ENCODE results near the gene RARS2.

The RARS2 gene

DNA sequence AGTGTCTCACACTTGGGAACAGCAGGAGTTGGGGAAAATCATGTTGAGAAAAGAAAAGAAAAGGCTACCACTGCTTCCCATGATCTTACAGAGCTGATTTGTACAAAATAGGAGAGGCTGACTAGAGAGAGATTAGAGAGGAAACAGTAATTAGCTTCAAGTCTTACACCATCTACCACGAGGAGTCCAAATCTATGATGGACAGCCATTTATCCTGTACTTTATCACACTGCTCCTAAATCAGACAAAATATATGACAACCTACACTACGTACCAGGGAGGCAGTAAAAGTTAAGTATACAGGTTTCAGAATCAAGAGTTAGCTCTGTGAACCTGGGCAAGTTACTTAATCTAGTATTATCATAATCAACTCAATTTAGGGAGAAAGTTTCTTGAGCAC, 38.0 kb downstream of the RARS2 start:
- no peaks in the 10 kb centered on the region for H3K27me3 Mint-ChIP-seq
- no peak overlapping the region for H3K4me3 Mint-ChIP-seq
- H3K9me3 Mint-ChIP-seq (ENCODE audit: low read depth), result no peaks in the 10 kb centered on the region
- peaks cover 16% of the 10 kb centered on the region for H3K36me3 Mint-ChIP-seq
- no peak overlapping the region for H3K27ac Mint-ChIP-seq
- H3K4me1 Mint-ChIP-seq (ENCODE audit: low read depth), result no peaks in the 10 kb centered on the region

DNA sequence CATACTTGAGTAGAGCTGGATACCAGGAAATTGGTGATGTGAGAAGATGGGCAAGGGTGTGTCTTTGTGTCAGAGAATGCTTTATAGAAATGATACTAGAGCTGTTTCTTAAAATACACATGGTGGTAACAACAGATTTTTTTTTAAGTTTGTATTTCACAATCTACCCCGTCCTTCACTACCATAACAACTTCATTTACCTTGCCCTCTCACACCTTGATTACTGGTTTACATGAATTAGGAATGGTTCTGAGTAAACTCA, 45.4 kb downstream of the RARS2 start:
- Mint-ChIP-seq H3K36me3 (peaks cover 34% of the 10 kb centered on the region), H3K4me1 (ENCODE audit: low read depth) (no peaks in the 10 kb centered on the region), H3K27me3 (no peaks in the 10 kb centered on the region), H3K9me3 (ENCODE audit: low read depth) (peaks cover 5% of the 10 kb centered on the region), H3K4me3 (no peak overlapping the region), H3K27ac (no peak overlapping the region)

DNA sequence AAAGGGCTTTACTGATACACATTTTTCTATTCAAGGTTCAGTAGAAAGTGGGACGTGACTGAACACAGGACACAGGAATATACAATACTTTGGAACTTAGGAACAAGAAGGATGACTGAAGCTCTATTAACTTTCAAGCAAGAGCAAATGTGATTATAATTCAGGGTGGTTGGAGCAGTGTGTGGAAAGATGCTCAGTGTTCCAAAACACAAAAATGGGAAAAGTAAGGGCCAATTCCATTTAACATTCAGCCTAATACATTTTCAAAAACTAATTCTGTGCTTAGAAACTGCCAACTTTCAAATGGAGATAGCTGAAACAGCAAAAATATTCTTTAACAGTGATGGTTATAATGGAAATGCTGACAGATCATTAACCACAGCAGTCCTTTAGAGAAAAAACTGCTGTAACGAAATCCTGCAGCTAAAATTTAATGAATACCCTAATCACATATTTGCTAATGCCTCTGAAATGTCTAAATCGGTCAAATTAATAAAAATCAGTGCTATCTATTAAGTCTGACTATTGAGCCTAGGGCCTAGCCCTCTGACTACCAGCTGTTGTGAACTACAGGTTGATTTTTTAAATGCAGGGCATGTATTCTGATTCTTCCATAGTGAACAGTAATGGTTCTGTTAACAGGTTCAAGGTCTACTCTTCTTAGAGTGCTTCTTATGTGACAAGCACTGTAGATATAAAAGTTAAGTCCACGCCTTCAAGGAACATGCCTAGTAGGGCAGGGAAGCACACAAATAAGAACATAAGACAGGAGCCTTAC, 45.9 kb downstream of the RARS2 start:
- Mint-ChIP-seq H3K4me3 (no peak overlapping the region), H3K27ac (no peak overlapping the region), H3K36me3 (peaks cover 36% of the 10 kb centered on the region), H3K9me3 (ENCODE audit: low read depth) (peaks cover 5% of the 10 kb centered on the region), H3K4me1 (ENCODE audit: low read depth) (no peaks in the 10 kb centered on the region), H3K27me3 (no peaks in the 10 kb centered on the region)

DNA sequence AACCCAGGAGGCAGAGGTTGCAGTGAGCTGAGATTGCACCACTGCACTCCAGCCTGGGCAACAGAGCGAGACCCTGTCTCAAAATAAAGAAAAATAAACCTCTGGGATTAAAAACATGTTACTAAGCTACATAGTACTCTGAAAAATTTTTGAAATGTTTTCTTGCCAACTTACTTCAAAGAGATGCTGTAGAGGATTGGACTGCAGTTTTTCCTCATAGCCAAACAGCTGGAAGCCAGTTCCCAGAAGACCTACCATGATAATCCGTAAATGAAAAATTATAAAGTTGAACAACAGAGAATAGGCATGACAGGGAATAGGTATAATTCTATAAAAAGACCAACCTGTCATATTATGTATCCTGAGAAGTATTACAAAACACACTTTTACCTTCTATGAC, 48.0 kb downstream of the RARS2 start:
- peaks cover 5% of the 10 kb centered on the region for H3K9me3 Mint-ChIP-seq (ENCODE audit: low read depth)

DNA sequence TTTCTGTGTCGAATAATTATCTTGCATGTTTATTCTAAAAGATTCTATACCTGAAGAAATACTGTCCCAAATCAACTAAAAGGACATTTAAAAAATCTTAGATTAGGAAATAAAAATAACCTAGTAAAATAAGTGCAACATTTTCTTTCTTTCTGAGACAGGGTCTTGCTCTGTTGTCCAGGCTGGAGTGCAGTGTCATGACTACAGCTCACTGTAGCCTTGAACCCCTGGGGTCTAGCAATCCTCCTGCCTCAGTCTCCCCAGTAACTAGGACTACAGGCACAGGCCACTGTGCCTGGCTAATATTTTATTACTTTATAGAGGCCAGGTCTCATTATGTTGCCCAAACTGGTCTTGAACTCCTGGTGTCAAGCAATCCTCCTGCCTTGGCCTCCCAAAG, 48.7 kb downstream of the RARS2 start:
- Mint-ChIP-seq H3K9me3 (ENCODE audit: low read depth) (peaks cover 5% of the 10 kb centered on the region), H3K27ac (no peak overlapping the region), H3K4me3 (no peak overlapping the region), H3K27me3 (no peaks in the 10 kb centered on the region), H3K36me3 (peaks cover 33% of the 10 kb centered on the region), H3K4me1 (ENCODE audit: low read depth) (peaks cover 3% of the 10 kb centered on the region)

More for the DNA sequence above, 48.0 kb downstream of the RARS2 start:
- Mint-ChIP-seq H3K27ac (no peak overlapping the region), H3K4me1 (ENCODE audit: low read depth) (peaks cover 3% of the 10 kb centered on the region), H3K36me3 (peaks cover 35% of the 10 kb centered on the region), H3K27me3 (no peaks in the 10 kb centered on the region), H3K4me3 (no peak overlapping the region)

DNA sequence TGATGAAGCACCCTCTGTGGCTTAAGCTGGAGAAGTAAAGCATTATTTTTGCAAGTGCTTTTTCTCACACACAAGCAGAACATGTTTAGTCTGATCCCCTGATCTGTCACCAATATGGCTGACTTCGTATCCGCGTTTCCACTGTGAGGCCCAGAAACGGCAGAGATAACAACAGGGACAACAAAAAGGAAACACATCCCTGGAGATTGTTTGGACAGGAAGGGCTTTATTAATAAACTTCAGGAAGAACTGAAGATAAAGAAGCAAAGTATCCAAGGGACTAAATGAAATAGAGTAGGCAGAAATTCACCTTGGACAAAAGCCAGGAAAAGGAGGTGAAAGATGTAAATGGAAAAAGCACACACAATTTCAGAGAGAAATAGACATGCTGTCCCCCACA, 49.2 kb downstream of the RARS2 start:
- Mint-ChIP-seq H3K27me3 (no peaks in the 10 kb centered on the region), H3K36me3 (peaks cover 31% of the 10 kb centered on the region), H3K4me3 (no peak overlapping the region), H3K9me3 (ENCODE audit: low read depth) (peaks cover 5% of the 10 kb centered on the region), H3K27ac (no peak overlapping the region), H3K4me1 (ENCODE audit: low read depth) (peaks cover 3% of the 10 kb centered on the region)

DNA sequence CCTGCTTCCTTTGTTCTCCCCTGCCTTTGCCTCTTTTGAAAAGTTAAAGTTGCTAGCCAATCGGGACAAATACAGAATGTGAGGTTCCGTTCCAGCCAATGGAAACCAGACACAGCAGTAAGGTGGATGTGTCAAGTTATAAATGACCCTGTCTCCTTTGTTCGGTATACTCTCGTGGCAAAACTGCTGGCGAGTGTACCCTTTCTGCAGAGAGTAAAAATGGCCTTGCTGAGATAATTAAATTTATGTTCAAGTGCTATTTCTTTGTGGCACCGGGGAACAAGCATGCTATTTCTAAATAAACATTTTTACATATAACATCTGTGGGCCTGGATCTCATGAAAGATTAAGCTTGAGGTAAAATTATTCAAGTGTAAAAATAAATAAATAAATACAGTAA, 50.2 kb downstream of the RARS2 start:
- Mint-ChIP-seq H3K4me1 (ENCODE audit: low read depth) (peaks cover 3% of the 10 kb centered on the region), H3K27ac (no peak overlapping the region), H3K27me3 (no peaks in the 10 kb centered on the region), H3K36me3 (peaks cover 26% of the 10 kb centered on the region), H3K9me3 (ENCODE audit: low read depth) (peaks cover 5% of the 10 kb centered on the region), H3K4me3 (no peak overlapping the region)

DNA sequence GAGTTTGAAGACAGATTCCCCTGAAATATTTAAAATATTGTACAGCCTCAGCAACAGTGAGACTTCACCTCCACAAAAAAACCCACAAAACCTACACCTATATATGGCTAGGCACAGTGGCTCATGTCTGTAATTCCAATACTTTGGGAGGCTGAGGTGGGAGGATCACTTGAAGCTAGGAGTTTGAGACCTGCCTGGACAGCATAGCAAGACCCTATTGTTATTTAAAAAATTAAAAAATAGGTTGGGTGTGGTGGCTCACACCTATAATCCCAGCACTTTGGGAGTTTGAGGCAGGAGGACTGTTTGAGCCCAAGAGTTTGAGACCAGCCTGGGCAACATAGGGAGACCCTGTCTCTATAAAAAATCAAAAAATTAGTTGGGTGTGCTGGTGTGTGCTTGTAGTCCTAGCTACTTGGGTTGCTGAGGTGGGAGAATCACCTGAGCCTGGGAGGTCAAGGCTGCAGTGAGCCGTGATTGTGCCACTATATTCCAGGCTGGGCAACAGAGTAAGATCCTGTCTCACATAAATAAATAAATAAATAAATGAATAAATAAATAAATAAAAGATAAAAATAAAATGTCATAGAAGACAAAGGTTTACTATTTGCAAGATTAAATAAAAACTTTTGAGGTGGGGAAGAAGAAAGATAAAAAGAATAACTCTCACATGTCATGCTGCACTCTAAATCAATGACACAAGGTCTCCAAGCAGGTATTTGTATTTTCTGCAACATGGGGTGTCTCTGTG, 51.1 kb downstream of the RARS2 start:
- Mint-ChIP-seq H3K4me3 (no peak overlapping the region), H3K27me3 (no peaks in the 10 kb centered on the region), H3K36me3 (peaks cover 25% of the 10 kb centered on the region), H3K4me1 (ENCODE audit: low read depth) (peaks cover 3% of the 10 kb centered on the region), H3K9me3 (ENCODE audit: low read depth) (peaks cover 5% of the 10 kb centered on the region), H3K27ac (no peak overlapping the region)

DNA sequence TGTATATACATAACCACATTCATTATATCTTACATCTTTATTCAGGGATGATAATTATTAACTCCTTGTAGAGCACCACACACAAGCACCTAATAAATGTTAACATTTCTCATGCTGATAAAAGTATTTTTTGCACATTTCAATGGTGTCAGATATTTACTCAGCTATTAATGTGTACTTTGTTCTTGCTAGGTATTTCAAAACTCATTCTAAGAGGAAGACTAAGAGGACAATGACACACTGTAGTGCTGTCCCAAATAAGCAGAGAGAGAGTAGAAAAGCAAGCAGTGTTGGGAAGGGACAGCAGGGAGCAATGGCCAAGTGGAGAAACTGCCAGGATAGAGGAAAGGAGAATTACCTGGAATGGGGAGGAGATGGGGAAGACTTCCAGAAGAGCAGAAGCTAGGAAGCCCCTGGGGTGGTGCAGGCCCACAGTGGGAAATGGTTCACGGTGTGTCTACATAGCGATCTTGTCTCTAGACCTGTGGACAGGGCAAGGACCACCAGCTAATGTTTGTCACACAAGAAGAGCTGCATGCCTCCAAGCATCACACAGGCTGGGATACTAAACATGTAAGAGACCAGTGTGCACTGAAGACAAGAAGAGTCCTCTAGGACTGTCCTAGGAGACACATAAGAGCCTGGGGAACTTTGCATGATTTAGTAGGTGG, 55.3 kb downstream of the RARS2 start:
- H3K4me1 Mint-ChIP-seq (ENCODE audit: low read depth), result peaks cover 6% of the 10 kb centered on the region
- peaks cover 15% of the 10 kb centered on the region for H3K36me3 Mint-ChIP-seq
- no peaks in the 10 kb centered on the region for H3K9me3 Mint-ChIP-seq (ENCODE audit: low read depth)
- no peak overlapping the region for H3K4me3 Mint-ChIP-seq
- no peaks in the 10 kb centered on the region for H3K27me3 Mint-ChIP-seq
- no peak overlapping the region for H3K27ac Mint-ChIP-seq

DNA sequence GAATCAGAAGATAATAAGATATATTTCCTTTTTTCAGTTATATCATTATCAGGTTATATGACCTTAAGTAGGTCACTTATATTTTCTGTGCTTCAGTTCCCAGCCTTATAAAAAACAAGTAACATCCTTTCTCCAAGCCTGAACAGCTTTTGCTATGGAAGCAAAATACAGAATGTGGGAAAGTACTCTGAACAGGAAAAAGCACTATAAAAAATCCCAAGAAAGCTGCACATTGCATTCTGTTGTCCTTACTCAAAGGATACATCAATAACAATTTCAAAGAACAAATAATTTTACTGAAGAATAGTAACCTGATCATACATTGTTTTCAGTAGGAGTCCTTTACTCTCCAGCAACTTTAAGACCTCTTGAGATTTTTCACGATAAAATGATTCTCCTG, 60.6 kb downstream of the RARS2 start:
- Mint-ChIP-seq H3K36me3 (peaks cover 19% of the 10 kb centered on the region), H3K27me3 (no peaks in the 10 kb centered on the region), H3K9me3 (ENCODE audit: low read depth) (no peaks in the 10 kb centered on the region), H3K4me1 (ENCODE audit: low read depth) (peaks cover 9% of the 10 kb centered on the region), H3K27ac (no peak overlapping the region), H3K4me3 (no peak overlapping the region)

DNA sequence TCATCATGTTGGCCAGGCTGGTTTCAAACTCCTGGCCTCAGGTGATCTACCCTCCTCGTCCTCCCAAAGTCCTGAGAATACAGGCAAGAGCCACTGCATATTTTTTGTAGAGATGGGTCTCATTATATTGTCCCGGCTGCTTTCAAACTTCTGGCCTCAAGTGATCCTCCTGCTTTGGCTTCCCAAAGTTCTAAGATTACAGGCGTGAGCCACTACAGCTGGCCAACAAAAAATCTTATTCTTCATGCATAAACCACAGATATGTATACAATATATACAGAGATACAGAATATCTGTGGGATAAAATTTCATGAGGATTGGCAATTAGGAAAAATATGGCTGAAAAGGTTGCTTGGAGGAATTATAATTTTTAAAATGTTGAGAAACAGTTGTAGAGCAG, 67.1 kb downstream of the RARS2 start:
- Mint-ChIP-seq H3K36me3 (peaks cover 9% of the 10 kb centered on the region), H3K27ac (no peak overlapping the region)

DNA sequence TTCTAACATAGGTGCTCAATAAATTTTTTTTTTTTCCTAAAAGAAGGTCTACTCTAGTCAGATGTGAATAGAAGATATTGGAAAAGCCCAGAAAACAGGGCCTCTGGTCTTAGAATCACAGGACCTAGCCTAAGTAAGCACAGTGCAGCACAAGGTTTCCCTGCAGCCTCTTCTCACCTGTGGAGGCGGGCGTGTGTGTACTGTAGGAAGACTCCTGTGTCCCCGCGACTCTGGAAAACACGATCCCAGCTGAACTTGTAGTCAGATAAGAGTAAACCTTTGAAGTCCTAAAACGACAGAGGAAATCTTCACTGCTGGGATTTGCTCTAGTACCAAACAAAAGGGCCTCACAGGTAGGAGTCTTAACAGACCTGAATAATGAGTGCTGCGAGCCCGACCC, 71.3 kb downstream of the RARS2 start:
- no peak overlapping the region for H3K4me3 Mint-ChIP-seq
- peaks cover 10% of the 10 kb centered on the region for H3K36me3 Mint-ChIP-seq
- H3K27me3 Mint-ChIP-seq, result no peaks in the 10 kb centered on the region
- no peaks in the 10 kb centered on the region for H3K9me3 Mint-ChIP-seq (ENCODE audit: low read depth)
- H3K27ac Mint-ChIP-seq, result no peak overlapping the region
- peaks cover 10% of the 10 kb centered on the region for H3K4me1 Mint-ChIP-seq (ENCODE audit: low read depth)

More for the DNA sequence above, 67.1 kb downstream of the RARS2 start:
- Mint-ChIP-seq H3K9me3 (ENCODE audit: low read depth) (no peaks in the 10 kb centered on the region), H3K4me3 (no peak overlapping the region), H3K4me1 (ENCODE audit: low read depth) (peaks cover 1% of the 10 kb centered on the region), H3K27me3 (no peaks in the 10 kb centered on the region)

DNA sequence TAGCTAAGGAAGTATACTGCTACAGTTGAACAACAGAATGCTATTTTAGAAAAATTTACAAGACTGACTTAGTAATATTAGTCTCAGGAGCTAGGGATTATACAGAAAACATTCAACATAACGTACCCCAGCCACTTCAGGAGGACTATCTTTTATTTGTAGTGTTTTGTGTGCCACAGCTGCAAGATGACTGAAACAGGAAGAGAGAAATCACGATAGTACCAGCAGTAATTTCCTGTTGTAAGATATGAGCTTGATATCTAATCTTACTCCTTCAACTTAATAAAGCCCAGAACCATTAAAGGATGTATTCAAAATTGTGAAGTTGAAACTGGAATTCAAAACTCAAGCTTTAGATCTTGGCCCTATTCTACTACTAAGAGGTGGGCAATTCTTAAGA, 75.0 kb downstream of the RARS2 start:
- H3K4me1 Mint-ChIP-seq (ENCODE audit: low read depth), result peaks cover 10% of the 10 kb centered on the region
- no peak overlapping the region for H3K4me3 Mint-ChIP-seq
- no peaks in the 10 kb centered on the region for H3K27me3 Mint-ChIP-seq
- H3K9me3 Mint-ChIP-seq (ENCODE audit: low read depth), result no peaks in the 10 kb centered on the region
- H3K27ac Mint-ChIP-seq, result peak overlapping the region; percentile 76
- peaks cover 10% of the 10 kb centered on the region for H3K36me3 Mint-ChIP-seq

DNA sequence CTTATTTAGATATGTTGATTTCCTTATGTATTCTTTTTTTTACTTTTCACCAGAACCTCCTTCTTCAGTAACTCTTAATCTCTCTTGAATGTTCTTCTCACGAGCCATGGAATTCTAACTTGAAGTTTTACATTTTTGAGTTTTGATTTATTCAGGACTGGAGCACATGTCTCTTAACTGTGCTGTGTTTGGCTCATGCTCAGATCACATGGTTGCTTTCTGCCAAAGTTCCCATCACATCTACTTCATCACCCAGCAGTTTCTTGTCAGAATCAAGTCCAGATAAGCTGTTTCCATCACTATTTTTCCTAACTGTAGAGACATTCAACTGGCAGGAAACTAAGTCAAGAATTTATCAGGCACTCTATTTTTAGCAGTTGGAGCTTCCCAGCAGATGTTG, 85.3 kb downstream of the RARS2 start:
- no peaks in the 10 kb centered on the region for H3K36me3 Mint-ChIP-seq
- no peaks in the 10 kb centered on the region for H3K27me3 Mint-ChIP-seq
- H3K27ac Mint-ChIP-seq, result peak overlapping the region; percentile 30
- H3K4me1 Mint-ChIP-seq (ENCODE audit: low read depth), result peaks cover 6% of the 10 kb centered on the region
- no peaks in the 10 kb centered on the region for H3K9me3 Mint-ChIP-seq (ENCODE audit: low read depth)
- H3K4me3 Mint-ChIP-seq, result no peak overlapping the region

DNA sequence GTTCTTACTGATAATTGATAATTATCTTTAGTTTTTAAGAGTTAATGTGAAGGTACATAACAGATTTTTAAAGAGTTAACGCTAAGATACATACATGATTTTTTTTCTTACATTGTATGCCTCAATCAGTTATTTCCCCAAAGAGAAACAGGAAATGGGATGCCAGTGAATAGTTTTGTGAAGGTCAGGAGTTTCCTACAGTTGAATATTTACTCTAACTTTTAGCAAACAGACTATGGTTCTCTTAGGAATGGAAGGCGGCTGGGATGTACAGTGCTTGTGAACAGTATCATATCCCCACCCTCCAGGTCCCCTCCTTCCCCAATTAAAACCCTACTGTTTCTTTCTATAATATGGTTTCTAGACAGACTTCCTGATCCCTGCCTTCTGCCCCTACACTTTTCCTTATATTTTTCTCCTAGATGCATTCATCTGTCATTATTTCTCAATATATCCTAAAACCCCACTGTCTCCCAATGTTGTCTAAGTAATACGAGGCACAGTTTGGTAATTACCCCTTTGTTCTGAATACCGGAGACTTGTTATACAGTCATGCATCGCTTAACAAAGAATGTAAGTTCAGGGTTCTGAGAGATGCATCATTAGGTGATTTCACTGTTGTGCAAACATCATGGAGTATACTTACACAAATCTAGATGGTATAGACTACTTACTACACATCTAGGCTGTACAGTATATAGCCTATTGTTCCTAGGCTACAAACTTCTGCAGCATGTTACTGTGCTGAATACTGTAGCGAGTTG, 87.8 kb downstream of the RARS2 start:
- H3K27me3 Mint-ChIP-seq, result no peaks in the 10 kb centered on the region
- H3K9me3 Mint-ChIP-seq (ENCODE audit: low read depth), result no peaks in the 10 kb centered on the region
- H3K4me3 Mint-ChIP-seq, result no peak overlapping the region
- peaks cover 1% of the 10 kb centered on the region for H3K36me3 Mint-ChIP-seq
- peaks cover 8% of the 10 kb centered on the region for H3K4me1 Mint-ChIP-seq (ENCODE audit: low read depth)
- peak overlapping the region; percentile 30 for H3K27ac Mint-ChIP-seq

Measured in activated naive CD8-positive, alpha-beta T cell (primary cell).